Brain microvascular endothelial cell (primary cell): Measurements from ENCODE around the gene CADPS.

Experiments used
- DNase-seq: peaks from one replicate; pipeline ENCODE4 v3.0.0-alpha.2; 2020
- H3K27ac ChIP-seq: fragments of 250-450 bp; sonication (Bioruptor Pico); 2 replicates; pipeline ENCODE4 v1.5.1; 2020; ENCODE audit warnings: mild to moderate bottlenecking, moderate library complexity
- H3K27me3 ChIP-seq: fragments of 250-450 bp; sonication (Bioruptor Pico); replicated peaks from 2 replicates; pipeline ENCODE4 v1.5.1; 2020; ENCODE audit warnings: mild to moderate bottlenecking
- H3K36me3 ChIP-seq: fragments of 250-450 bp; sonication (Bioruptor Pico); replicated peaks from 2 replicates; pipeline ENCODE4 v1.5.1; 2020; ENCODE audit warnings: mild to moderate bottlenecking
- H3K4me3 ChIP-seq: 2 replicates; pipeline ENCODE4 v1.5.1; 2011; ENCODE audit warnings: low read depth, mild to moderate bottlenecking, control low read depth, low read length, moderate library complexity
- CTCF ChIP-seq: IDR thresholded peaks from 2 replicates; pipeline ENCODE4 v1.5.1; 2011; ENCODE audit warnings: low read depth, mild to moderate bottlenecking, moderate library complexity, low read length, control low read depth, inconsistent platforms; ENCODE audit errors: missing control alignments
- in situ Hi-C: cut with HindIII; loops from 2 replicates; pipeline ENCODE4 v1.10.0; 2017; ENCODE audit warnings: low sequenced_read_pairs, low pct_ligation_motif_present

CADPS gene

GRCh38 chr3:62413687-62414086, 461.5 kb downstream of the CADPS start:
- H3K36me3 ChIP-seq = no peaks in the 10 kb centered on the region
- no peaks in the 10 kb centered on the region for H3K27me3 ChIP-seq
- no peak for TF ChIP-seq CTCF
- DNase-seq = no peak
- in situ Hi-C loops = no loop called here
- no peak overlapping the region for H3K4me3 ChIP-seq
- H3K27ac ChIP-seq = no peak overlapping the region

- no peak for TF ChIP-seq CTCF
- no peak for DNase-seq
- no peak overlapping the region for H3K27ac ChIP-seq
- H3K36me3 ChIP-seq = no peaks in the 10 kb centered on the region
- H3K4me3 ChIP-seq = no peak overlapping the region
- in situ Hi-C loops = no loop called here
- no peaks in the 10 kb centered on the region for H3K27me3 ChIP-seq
These were observed 468.3 kb downstream of the CADPS start for GRCh38 chr3:62406945-62407344.

GRCh38 chr3:62405566-62405965, 469.6 kb downstream of the CADPS start:
- no peak overlapping the region for H3K27ac ChIP-seq
- TF ChIP-seq CTCF = no peak
- no peaks in the 10 kb centered on the region for H3K36me3 ChIP-seq
- no peak overlapping the region for H3K4me3 ChIP-seq
- no peak for DNase-seq
- in situ Hi-C loops = no loop called here
- no peaks in the 10 kb centered on the region for H3K27me3 ChIP-seq

- TF ChIP-seq CTCF = no peak
- no peaks in the 10 kb centered on the region for H3K36me3 ChIP-seq
- H3K27me3 ChIP-seq = no peaks in the 10 kb centered on the region
- H3K27ac ChIP-seq = no peak overlapping the region
- in situ Hi-C loops = no loop called here
- DNase-seq = no peak
- no peak overlapping the region for H3K4me3 ChIP-seq
These were observed 470.1 kb downstream of the CADPS start for GRCh38 chr3:62405135-62405534.

- DNase-seq = no peak
- no peaks in the 10 kb centered on the region for H3K36me3 ChIP-seq
- TF ChIP-seq CTCF = no peak
- in situ Hi-C loops = no loop called here
- H3K27me3 ChIP-seq = no peaks in the 10 kb centered on the region
- no peak overlapping the region for H3K27ac ChIP-seq
- H3K4me3 ChIP-seq = no peak overlapping the region
These were observed 470.9 kb downstream of the CADPS start for GRCh38 chr3:62404321-62404720.

GRCh38 chr3:62403765-62404164, 471.5 kb downstream of the CADPS start:
- H3K27me3 ChIP-seq = no peaks in the 10 kb centered on the region
- no peak overlapping the region for H3K27ac ChIP-seq
- no peak for TF ChIP-seq CTCF
- H3K36me3 ChIP-seq = no peaks in the 10 kb centered on the region
- no peak overlapping the region for H3K4me3 ChIP-seq
- in situ Hi-C loops = no loop called here
- DNase-seq = no peak
